ENCODE measurements around the gene CCDC187.

The CCDC187 gene

GRCh38 chr9:136245219-136246150 is 58.4 kb downstream of the CCDC187 start, which contains the start of gene QSOX2:
TSS of gene QSOX2 (minus strand) at chr9:136245812. CDS start at chr9:136245803, 9 bp downstream.
- peak within 1 kb of the TSS; percentile 96 for H3K4me3 ChIP-seq
- peak within 1 kb of the TSS; percentile 94 for H3K4me2 ChIP-seq
- peak within 1 kb of the TSS; percentile 87 for H3K9ac ChIP-seq
- peak within 1 kb of the TSS; percentile 85 for H3K27ac ChIP-seq
- peaks cover 82% of the 10 kb centered on the region for H3K4me1 ChIP-seq
- no peaks in the 10 kb centered on the region for H3K27me3 ChIP-seq
- no peak for TF ChIP-seq Cebpa-rat (IDR thresholded peaks at IDR 0.05)
- H3K36me3 ChIP-seq, result 0 out of 2 replicates have a peak, but pooled peaks cover 10% of the 10 kb centered on the region
- H3K9me3 ChIP-seq, result no peaks in the 10 kb centered on the region
- peaks cover 49% of the 10 kb centered on the region for H4K20me1 ChIP-seq

- peak overlapping the region; percentile 87 for H3K9ac ChIP-seq
- H3K27me3 ChIP-seq, result no peaks in the 10 kb centered on the region
- H4K20me1 ChIP-seq, result peaks cover 55% of the 10 kb centered on the region
- TF ChIP-seq Cebpa-rat (IDR thresholded peaks at IDR 0.05), result no peak
- 0 out of 2 replicates have a peak, but pooled peaks cover 10% of the 10 kb centered on the region for H3K36me3 ChIP-seq
- H3K4me1 ChIP-seq, result peaks cover 82% of the 10 kb centered on the region
- peak overlapping the region; percentile 85 for H3K27ac ChIP-seq
- peak overlapping the region; percentile 96 for H3K4me3 ChIP-seq
- H3K9me3 ChIP-seq, result no peaks in the 10 kb centered on the region
- H3K4me2 ChIP-seq, result peak overlapping the region; percentile 94
Observed at GRCh38 chr9:136244969-136245218, 59.0 kb downstream of the CCDC187 start.

GRCh38 chr9:136244122-136244968 is 59.5 kb downstream of the CCDC187 start:
- peaks cover 61% of the 10 kb centered on the region for H4K20me1 ChIP-seq
- peak overlapping the region; percentile 94 for H3K4me2 ChIP-seq
- H3K9me3 ChIP-seq, result no peaks in the 10 kb centered on the region
- 0 out of 2 replicates have a peak, but pooled peaks cover 10% of the 10 kb centered on the region for H3K36me3 ChIP-seq
- H3K27me3 ChIP-seq, result no peaks in the 10 kb centered on the region
- peaks cover 87% of the 10 kb centered on the region for H3K4me1 ChIP-seq
- no peak for TF ChIP-seq Cebpa-rat (IDR thresholded peaks at IDR 0.05)
- peak overlapping the region; percentile 96 for H3K4me3 ChIP-seq
- peak overlapping the region; percentile 87 for H3K9ac ChIP-seq
- H3K27ac ChIP-seq, result peak overlapping the region; percentile 85

- Histone ChIP-seq H3K9ac (peak overlapping the region; percentile 87), H3K27me3 (no peaks in the 10 kb centered on the region), H3K4me3 (peak overlapping the region; percentile 96), H3K36me3 (0 out of 2 replicates have a peak, but pooled peaks cover 10% of the 10 kb centered on the region), H4K20me1 (peaks cover 68% of the 10 kb centered on the region), H3K9me3 (no peaks in the 10 kb centered on the region), H3K4me2 (peak overlapping the region; percentile 94), H3K27ac (peak overlapping the region; percentile 85), H3K4me1 (peaks cover 92% of the 10 kb centered on the region)
- no peak for TF ChIP-seq Cebpa-rat (IDR thresholded peaks at IDR 0.05)
Observed at GRCh38 chr9:136243631-136244030, 60.3 kb downstream of the CCDC187 start.

- H3K27ac ChIP-seq, result peak overlapping the region; percentile 85; the same call in 1 of the 2 replicates
- H3K9me3 ChIP-seq, result no peaks in the 10 kb centered on the region
- H3K9ac ChIP-seq, result peak overlapping the region; percentile 87
- peak overlapping the region; percentile 96; the same call in 1 of the 2 replicates for H3K4me3 ChIP-seq
- H3K36me3 ChIP-seq, result 0 out of 2 replicates have a peak, but pooled peaks cover 10% of the 10 kb centered on the region
- no peaks in the 10 kb centered on the region for H3K27me3 ChIP-seq
- peak overlapping the region; percentile 94 for H3K4me2 ChIP-seq
- H3K4me1 ChIP-seq, result peaks cover 92% of the 10 kb centered on the region
- peaks cover 74% of the 10 kb centered on the region for H4K20me1 ChIP-seq
- no peak for TF ChIP-seq Cebpa-rat (IDR thresholded peaks at IDR 0.05)
Observed at GRCh38 chr9:136242918-136243525, 60.9 kb downstream of the CCDC187 start.

- peak overlapping the region; percentile 94 for H3K4me2 ChIP-seq
- peaks cover 92% of the 10 kb centered on the region for H3K4me1 ChIP-seq
- peak overlapping the region; percentile 87; the same call in 1 of the 2 replicates for H3K9ac ChIP-seq
- H3K27ac ChIP-seq, result 0 out of 2 replicates have a peak overlapping the region, but pooled peaks have one; percentile 69
- no peaks in the 10 kb centered on the region for H3K9me3 ChIP-seq
- no peak for TF ChIP-seq Cebpa-rat (IDR thresholded peaks at IDR 0.05)
- H3K36me3 ChIP-seq, result peaks cover 14% of the 10 kb centered on the region
- H4K20me1 ChIP-seq, result peaks cover 82% of the 10 kb centered on the region
- peak overlapping the region; percentile 96; the same call in 1 of the 2 replicates for H3K4me3 ChIP-seq
- H3K27me3 ChIP-seq, result no peaks in the 10 kb centered on the region
Observed at GRCh38 chr9:136242248-136242647, 61.6 kb downstream of the CCDC187 start.

GRCh38 chr9:136241542-136241941 is 62.4 kb downstream of the CCDC187 start:
- H3K4me1 ChIP-seq, result peaks cover 92% of the 10 kb centered on the region
- H3K4me2 ChIP-seq, result peak overlapping the region; percentile 94
- peaks cover 21% of the 10 kb centered on the region for H3K36me3 ChIP-seq
- TF ChIP-seq Cebpa-rat (IDR thresholded peaks at IDR 0.05), result no peak
- H3K4me3 ChIP-seq, result no peak overlapping the region
- peaks cover 89% of the 10 kb centered on the region for H4K20me1 ChIP-seq
- H3K27me3 ChIP-seq, result no peaks in the 10 kb centered on the region
- no peaks in the 10 kb centered on the region for H3K9me3 ChIP-seq
- peak overlapping the region; percentile 48; the same call in 1 of the 2 replicates for H3K9ac ChIP-seq
- 0 out of 2 replicates have a peak overlapping the region, but pooled peaks have one; percentile 69 for H3K27ac ChIP-seq

GRCh38 chr9:136240941-136241340 is 63.0 kb downstream of the CCDC187 start:
- Histone ChIP-seq H3K4me2 (peak overlapping the region; percentile 94), H3K9me3 (no peaks in the 10 kb centered on the region), H3K4me3 (0 out of 2 replicates have a peak overlapping the region, but pooled peaks have one; percentile 32), H3K36me3 (peaks cover 27% of the 10 kb centered on the region), H3K27ac (peak overlapping the region; percentile 69), H4K20me1 (peaks cover 95% of the 10 kb centered on the region), H3K27me3 (no peaks in the 10 kb centered on the region), H3K4me1 (peaks cover 92% of the 10 kb centered on the region), H3K9ac (peak overlapping the region; percentile 48; the same call in 1 of the 2 replicates)
- TF ChIP-seq Cebpa-rat (IDR thresholded peaks at IDR 0.05), result no peak

GRCh38 chr9:136239983-136240330 is 63.9 kb downstream of the CCDC187 start:
- Histone ChIP-seq H3K27me3 (no peaks in the 10 kb centered on the region), H3K9me3 (no peaks in the 10 kb centered on the region), H3K9ac (peak overlapping the region; percentile 48; the same call in 1 of the 2 replicates), H4K20me1 (peaks cover 100% of the 10 kb centered on the region), H3K4me2 (peak overlapping the region; percentile 94), H3K27ac (peak overlapping the region; percentile 69), H3K4me1 (peaks cover 100% of the 10 kb centered on the region), H3K4me3 (peak overlapping the region; percentile 32), H3K36me3 (peaks cover 37% of the 10 kb centered on the region)
- TF ChIP-seq Cebpa-rat (IDR thresholded peaks at IDR 0.05), result no peak
